Cardiac muscle cell (in vitro differentiated cells and primary cell): Measurements from ENCODE around the gene TMEM80. TPM values are rescaled to one million over a fixed set of nuclear protein-coding genes. Genes with fewer than 3 reads are reported as not detected.
A peak's percentile ranks its signal among the peaks of the same experiment; 100 is the strongest.

ENCODE experiments used
- DNase-seq, 2 donors: peaks; one replicate each; pipeline versions ENCODE4 v3.0.0 to v3.0.0-alpha.2; 2010 to 2017; ENCODE audit warnings: low read depth in 1 of 2, low spot score in 1 of 2
- H3K27ac ChIP-seq: fragments of 200-600 bp; sonication (generic); 2 replicates; pipeline ENCODE4 v1.5.1; 2016
- H3K27me3 ChIP-seq: fragments of 200-600 bp; sonication (generic); 2 replicates; pipeline ENCODE4 v1.6.0; 2016; ENCODE audit warnings: control low read depth
- H3K36me3 ChIP-seq: fragments of 200-600 bp; sonication (generic); 2 replicates; pipeline ENCODE4 v1.5.1; 2016; ENCODE audit warnings: control low read depth
- H3K4me1 ChIP-seq: fragments of 200-600 bp; sonication (generic); 2 replicates; pipeline ENCODE4 v1.8.1; 2017; ENCODE audit warnings: low read depth, mild to moderate bottlenecking, mixed run types
- H3K4me3 ChIP-seq: fragments of 200-600 bp; sonication (generic); 2 replicates; pipeline ENCODE4 v1.5.1; 2016; ENCODE audit warnings: mild to moderate bottlenecking
- H3K9me3 ChIP-seq: fragments of 200-600 bp; sonication (generic); 2 replicates; pipeline ENCODE4 v1.5.1; 2017; ENCODE audit warnings: low read depth, mild to moderate bottlenecking, control low read depth
- polyA plus RNA-seq: library from polyadenylated mRNA; unstranded; fragments of >200 nt; fragmentation: Nextera tagmentation; extraction: Ambion mirVana; gene quantifications from 2 replicates; pipeline ENCODE4 v1.2.1, GENCODE V29; 2016
- total RNA-seq: library from RNA; depleted of rRNA; stranded (reverse); fragments of >200 nt; gene quantifications from 2 replicates; pipeline ENCODE4 v1.2.3, GENCODE V29; 2016
- TF ChIP-seq, protein P1 (sequence below): IDR thresholded peaks from 2 replicates; pipeline ENCODE4 v1.5.1; 2012; ENCODE audit warnings: low read depth, mild to moderate bottlenecking, low read length

Gene TMEM80
- total and polyA plus RNA-seq, 2 experiments from 2014 or later = 53.4 to 93.5 TPM

DNA sequence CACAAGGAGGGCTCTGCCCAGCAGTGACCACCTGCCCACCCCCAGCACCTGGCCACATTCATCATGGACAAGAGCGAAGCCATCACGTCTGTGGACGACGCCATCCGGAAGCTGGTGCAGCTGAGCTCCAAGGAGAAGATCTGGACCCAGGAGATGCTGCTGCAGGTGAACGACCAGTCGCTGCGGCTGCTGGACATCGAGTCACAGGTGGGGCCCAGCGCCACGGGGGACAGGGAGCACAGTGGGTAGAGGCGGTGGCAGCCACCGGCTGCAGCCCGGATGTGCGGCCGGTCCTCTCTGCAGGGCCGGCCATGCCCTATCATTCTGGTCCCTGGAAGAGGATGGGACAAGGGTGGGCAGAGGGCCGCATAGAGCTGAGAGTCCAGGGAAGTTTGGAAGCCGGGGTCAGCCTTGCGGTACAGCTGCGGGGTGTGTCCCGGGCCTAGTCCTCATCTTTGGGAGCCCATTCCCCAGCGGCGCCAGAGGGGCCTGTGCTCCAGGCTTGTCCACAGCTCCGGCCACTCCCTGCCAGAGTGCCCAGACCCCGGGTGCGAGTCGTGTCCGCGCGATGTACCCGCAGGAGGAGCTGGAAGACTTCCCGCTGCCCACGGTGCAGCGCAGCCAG, 24.5 kb downstream of the TMEM80 start:
- no peaks in the 10 kb centered on the region for H3K36me3 ChIP-seq
- H3K4me3 ChIP-seq = no peak overlapping the region
- H3K9me3 ChIP-seq = no peaks in the 10 kb centered on the region
- TF ChIP-seq, protein P1, sequence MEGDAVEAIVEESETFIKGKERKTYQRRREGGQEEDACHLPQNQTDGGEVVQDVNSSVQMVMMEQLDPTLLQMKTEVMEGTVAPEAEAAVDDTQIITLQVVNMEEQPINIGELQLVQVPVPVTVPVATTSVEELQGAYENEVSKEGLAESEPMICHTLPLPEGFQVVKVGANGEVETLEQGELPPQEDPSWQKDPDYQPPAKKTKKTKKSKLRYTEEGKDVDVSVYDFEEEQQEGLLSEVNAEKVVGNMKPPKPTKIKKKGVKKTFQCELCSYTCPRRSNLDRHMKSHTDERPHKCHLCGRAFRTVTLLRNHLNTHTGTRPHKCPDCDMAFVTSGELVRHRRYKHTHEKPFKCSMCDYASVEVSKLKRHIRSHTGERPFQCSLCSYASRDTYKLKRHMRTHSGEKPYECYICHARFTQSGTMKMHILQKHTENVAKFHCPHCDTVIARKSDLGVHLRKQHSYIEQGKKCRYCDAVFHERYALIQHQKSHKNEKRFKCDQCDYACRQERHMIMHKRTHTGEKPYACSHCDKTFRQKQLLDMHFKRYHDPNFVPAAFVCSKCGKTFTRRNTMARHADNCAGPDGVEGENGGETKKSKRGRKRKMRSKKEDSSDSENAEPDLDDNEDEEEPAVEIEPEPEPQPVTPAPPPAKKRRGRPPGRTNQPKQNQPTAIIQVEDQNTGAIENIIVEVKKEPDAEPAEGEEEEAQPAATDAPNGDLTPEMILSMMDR = no peak
- no peaks in the 10 kb centered on the region for H3K4me1 ChIP-seq
- DNase-seq = no peak
- H3K27me3 ChIP-seq = peaks cover 50% of the 10 kb centered on the region
- H3K27ac ChIP-seq = no peak overlapping the region

DNA sequence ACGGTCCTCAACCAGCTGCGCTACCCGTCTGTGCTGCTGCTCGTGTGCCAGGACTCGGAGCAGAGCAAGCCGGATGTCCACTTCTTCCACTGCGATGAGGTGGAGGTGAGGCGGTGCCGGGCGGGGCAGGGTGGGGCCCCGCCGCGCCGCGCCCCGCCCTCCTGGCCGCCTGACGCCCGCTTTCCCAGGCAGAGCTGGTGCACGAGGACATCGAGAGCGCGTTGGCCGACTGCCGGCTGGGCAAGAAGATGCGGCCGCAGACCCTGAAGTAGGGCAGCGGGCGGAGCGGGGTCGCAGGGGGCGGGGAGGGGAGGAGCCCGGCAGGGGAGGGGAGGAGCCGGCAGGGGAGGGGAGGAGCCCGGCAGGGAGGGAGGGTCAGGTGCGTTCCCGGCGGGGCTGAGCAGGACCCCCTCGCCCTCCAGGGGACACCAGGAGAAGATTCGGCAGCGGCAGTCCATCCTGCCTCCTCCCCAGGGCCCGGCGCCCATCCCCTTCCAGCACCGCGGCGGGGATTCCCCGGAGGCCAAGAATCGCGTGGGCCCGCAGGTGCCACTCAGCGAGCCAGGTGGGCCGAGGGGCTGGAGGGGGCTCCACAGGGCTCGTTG, 25.1 kb downstream of the TMEM80 start:
- TF ChIP-seq, protein P1 = no peak
- Histone ChIP-seq H3K4me3 (peak overlapping the region; percentile 5), H3K9me3 (no peaks in the 10 kb centered on the region), H3K27me3 (peaks cover 56% of the 10 kb centered on the region), H3K36me3 (no peaks in the 10 kb centered on the region), H3K27ac (no peak overlapping the region), H3K4me1 (no peaks in the 10 kb centered on the region)
- DNase-seq = peak in 1 of 2 donors; percentile 66

GRCh38 chr11:721247-721740, 25.7 kb downstream of the TMEM80 start:
- peaks cover 62% of the 10 kb centered on the region for H3K27me3 ChIP-seq
- TF ChIP-seq, protein P1 = no peak
- DNase-seq = no peak
- no peaks in the 10 kb centered on the region for H3K9me3 ChIP-seq
- H3K27ac ChIP-seq = no peak overlapping the region
- no peaks in the 10 kb centered on the region for H3K36me3 ChIP-seq
- no peaks in the 10 kb centered on the region for H3K4me1 ChIP-seq
- H3K4me3 ChIP-seq = no peak overlapping the region

GRCh38 chr11:721741-722345, 26.2 kb downstream of the TMEM80 start:
- no peak overlapping the region for H3K4me3 ChIP-seq
- no peak for DNase-seq
- H3K4me1 ChIP-seq = no peaks in the 10 kb centered on the region
- H3K36me3 ChIP-seq = no peaks in the 10 kb centered on the region
- no peaks in the 10 kb centered on the region for H3K9me3 ChIP-seq
- no peak overlapping the region for H3K27ac ChIP-seq
- TF ChIP-seq, protein P1 = no peak
- H3K27me3 ChIP-seq = peaks cover 67% of the 10 kb centered on the region

GRCh38 chr11:722346-722811, 26.8 kb downstream of the TMEM80 start:
- Histone ChIP-seq H3K4me1 (no peaks in the 10 kb centered on the region), H3K4me3 (no peak overlapping the region), H3K9me3 (no peaks in the 10 kb centered on the region), H3K27ac (no peak overlapping the region), H3K36me3 (no peaks in the 10 kb centered on the region), H3K27me3 (peaks cover 73% of the 10 kb centered on the region)
- no peak for DNase-seq
- TF ChIP-seq, protein P1 = no peak
